HepG2 (cell line): ENCODE measurements around the gene CCDC83. TPM values are rescaled to one million over a fixed set of nuclear protein-coding genes. Genes with fewer than 3 reads are reported as not detected.

Experiments used
- ATAC-seq: fragments of 200-7000 bp; cut with Tn5 transposase; 3 replicates; pipeline ENCODE4 v1.9.1; 2020; ENCODE audit warnings: mild to moderate bottlenecking, moderate library complexity
- BruUV-seq: library from RNA; stranded (reverse); fragments of 400-500 nt; replicated peaks from 2 replicates; lab custom pipeline; 2021; lab: Mats Ljungman, UMichigan
- CTCF ChIA-PET: fragments of 300-600 bp; formaldehyde crosslinking; extraction: SDS; loops from one replicate; lab custom pipeline; 2021; ENCODE audit warnings: low total read pairs, inconsistent platforms, low intra/inter-chr PET ratio; lab: Yijun Ruan, JAX
- POLR2A ChIA-PET: fragments of 350-600 bp; sonication (Branson Sonifier 250); formaldehyde crosslinking; loops from one replicate; lab custom pipeline; 2020; ENCODE audit warnings: antibody characterized with exemption, inconsistent platforms; lab: Yijun Ruan, JAX
- DNase-seq: peaks from one replicate; pipeline ENCODE4 v3.0.0-alpha.2; 2015; ENCODE audit warnings: low spot score
- FAIRE-seq: peaks from 3 replicates; lab custom pipeline; 2011; peaks lifted over from hg19 to GRCh38; lab: Jason Lieb, UNC
- H2AFZ ChIP-seq: one replicate; pipeline ENCODE4 v1.6.1; 2011; ENCODE audit warnings: low read length, inconsistent platforms
- H3K27ac ChIP-seq: fragments of 300-600 bp; 3 replicates; pipeline ENCODE4 v1.8.0; 2011; ENCODE audit warnings: mixed run types, mild to moderate bottlenecking, mixed read lengths, low read length, inconsistent platforms; ENCODE audit not compliant: insufficient read depth; ENCODE audit errors: extremely low read length
- H3K27me3 ChIP-seq, 2 experiments: fragments of 200-600 bp in 1 of 2; 2 replicates in 1 of 2; 3 replicates in 1 of 2; pipeline versions ENCODE4 v1.6.0 to v1.8.0; 2011; ENCODE audit warnings: low read length in 2 of 2, mild to moderate bottlenecking in 2 of 2, moderate library complexity in 2 of 2, inconsistent platforms in 1 of 2; ENCODE audit not compliant: insufficient read depth in 2 of 2, control insufficient read depth in 1 of 2
- H3K36me3 ChIP-seq, 2 experiments: fragments of 200-600 bp in 1 of 2; replicated peaks in 1 of 2; 2 replicates in 1 of 2; 3 replicates in 1 of 2; pipeline versions ENCODE4 v1.5.1 to v1.8.0; 2011; ENCODE audit warnings: low read length in 2 of 2, inconsistent platforms in 1 of 2; ENCODE audit not compliant: insufficient read depth in 2 of 2, control insufficient read depth in 1 of 2
- H3K4me1 ChIP-seq: 2 replicates; pipeline ENCODE4 v1.5.1; 2012; ENCODE audit warnings: low read length, inconsistent platforms; ENCODE audit not compliant: insufficient read depth
- H3K4me2 ChIP-seq: 2 replicates; pipeline ENCODE4 v1.6.0; 2011; ENCODE audit warnings: low read depth, low read length, inconsistent platforms
- H3K4me3 ChIP-seq, 3 experiments: fragments of 200-600 bp in 1 of 3; sonication (generic), shearing (Covaris generic) in 1 of 3; replicated peaks in 1 of 3; 2 replicates each; pipeline ENCODE4 v1.5.1; 2011 to 2016; ENCODE audit warnings: low read length in 3 of 3, inconsistent platforms in 2 of 3, low read depth in 2 of 3, mild to moderate bottlenecking in 2 of 3, control low read depth in 1 of 3, mixed read lengths in 1 of 3; ENCODE audit not compliant: insufficient read depth in 1 of 3
- H3K79me2 ChIP-seq: one replicate; pipeline ENCODE4 v1.6.1; 2011; ENCODE audit warnings: low read length, inconsistent platforms; ENCODE audit not compliant: insufficient read depth
- H3K9ac ChIP-seq: 2 replicates; pipeline ENCODE4 v1.6.0; 2011; ENCODE audit warnings: mild to moderate bottlenecking, low read depth, low read length, inconsistent platforms; ENCODE audit not compliant: insufficient read depth
- H3K9me3 ChIP-seq: 2 replicates; pipeline ENCODE4 v1.5.1; 2012; ENCODE audit warnings: mild to moderate bottlenecking, low read length
- H4K20me1 ChIP-seq: 2 replicates; pipeline ENCODE4 v1.6.0; 2011; ENCODE audit warnings: inconsistent platforms, mild to moderate bottlenecking, low read length, moderate library complexity; ENCODE audit not compliant: insufficient read depth
- ASH2L ChIP-seq: fragments of 300-600, 200-600 bp; sonication (generic); IDR thresholded peaks from 2 replicates; pipeline ENCODE4 v1.7.0; 2017; ENCODE audit warnings: low read depth, mild to moderate bottlenecking, moderate library complexity, mixed read lengths, low read length; ENCODE audit not compliant: insufficient read length
- CHD2 ChIP-seq: IDR thresholded peaks from 2 replicates; pipeline ENCODE4 v1.6.1; 2011; ENCODE audit warnings: low read depth, low read length, improper control_type of control experiment
- ELK4 ChIP-seq: sonication (generic); formaldehyde crosslinking; IDR thresholded peaks from 2 replicates; pipeline ENCODE4 v1.9.0; 2021; ENCODE audit warnings: missing genetic modification reagents, borderline replicate concordance
- HMG20A ChIP-seq: IDR thresholded peaks from 2 replicates; pipeline ENCODE4 v1.6.1; 2016; ENCODE audit warnings: borderline replicate concordance
- HOMEZ ChIP-seq: IDR thresholded peaks from 2 replicates; pipeline ENCODE4 v1.6.1; 2016; ENCODE audit warnings: low read depth
- MAFG ChIP-seq: sonication (generic); formaldehyde crosslinking; IDR thresholded peaks from 2 replicates; pipeline ENCODE4 v1.5.1; 2020; ENCODE audit warnings: mild to moderate bottlenecking, missing genetic modification reagents
- MIXL1 ChIP-seq: IDR thresholded peaks from 2 replicates; pipeline ENCODE4 v1.6.1; 2016
- NFE2 ChIP-seq: sonication (generic); formaldehyde crosslinking; IDR thresholded peaks from 2 replicates; pipeline ENCODE4 v1.4.0; 2020; ENCODE audit warnings: missing genetic modification reagents
- PITX1 ChIP-seq: sonication (generic); formaldehyde crosslinking; IDR thresholded peaks from 2 replicates; pipeline ENCODE4 v1.5.1; 2020; ENCODE audit warnings: mild to moderate bottlenecking, missing genetic modification reagents
- ZC3H4 ChIP-seq: sonication (generic); formaldehyde crosslinking; IDR thresholded peaks from 2 replicates; pipeline ENCODE4 v1.4.0; 2020; ENCODE audit warnings: missing genetic modification reagents, borderline replicate concordance
- ZNF281 ChIP-seq: sonication (generic); formaldehyde crosslinking; IDR thresholded peaks from 2 replicates; pipeline ENCODE4 v1.4.0; 2020; ENCODE audit warnings: missing genetic modification reagents, borderline replicate concordance
- ZNF354B ChIP-seq: sonication (generic); formaldehyde crosslinking; IDR thresholded peaks from 2 replicates; pipeline ENCODE4 v1.8.0; 2022; ENCODE audit warnings: mild to moderate bottlenecking, missing genetic modification reagents
- ZNF383 ChIP-seq: sonication (generic); formaldehyde crosslinking; IDR thresholded peaks from 2 replicates; pipeline ENCODE4 v1.4.0; 2020; ENCODE audit warnings: missing genetic modification reagents, mild to moderate bottlenecking, borderline replicate concordance
- ZNF512 ChIP-seq: sonication (generic); formaldehyde crosslinking; IDR thresholded peaks from 2 replicates; pipeline ENCODE4 v1.4.0; 2020; ENCODE audit warnings: mild to moderate bottlenecking, missing genetic modification reagents
- ZNF615 ChIP-seq: sonication (generic); formaldehyde crosslinking; IDR thresholded peaks from 2 replicates; pipeline ENCODE4 v1.5.0; 2020; ENCODE audit warnings: mild to moderate bottlenecking, missing genetic modification reagents, borderline replicate concordance
- WGBS: methylation state at CpG from one replicate; pipeline ENCODE4 v1.1.6; 2017; ENCODE audit warnings: low lambda C conversion rate; 5-methylcytosine and 5-hydroxymethylcytosine counted together
- in situ Hi-C: cut with HindIII; loops from 2 replicates; pipeline ENCODE4 v1.10.0; 2017; ENCODE audit warnings: low pct_unique_long_range_greater_than_20kb; ENCODE audit not compliant: extremely low pct_ligation_motif_present
- intact Hi-C: fragments of 100-400 bp; cut with micrococcal nuclease; formaldehyde crosslinking; loops from one replicate; pipeline ENCODE4 v1.10.0; 2022; ENCODE audit not compliant: unreplicated experiment
- polyA plus RNA-seq, 8 experiments: library from polyadenylated mRNA; depleted of rRNA in 3 of 8; stranded (reverse) in 7 of 8; unstranded in 1 of 8; fragments of >200 nt; fragmentation: Illumina TruSeq in 4 of 8; extraction: Trizol in 4 of 8; gene quantifications; 2 replicates each; pipeline versions ENCODE4 v1.2.1 to v1.2.3, GENCODE V29; 2011 to 2016; ENCODE audit warnings: low read depth in 4 of 8, missing spikeins in 1 of 8, mixed read lengths in 1 of 8; ENCODE audit not compliant: insufficient read depth in 1 of 8
- total RNA-seq, 5 experiments: library from RNA; depleted of rRNA; stranded (reverse); fragments of >200 nt; fragmentation: Illumina TruSeq; extraction: Trizol; gene quantifications; 2 replicates each; pipeline ENCODE4 v1.2.3, GENCODE V29; 2016; ENCODE audit warnings: low read depth in 1 of 5

CCDC83 gene
- total and polyA plus RNA-seq, 2 of the 13 experiments (the other 11 are each of a cell fraction or from before 2014, with no cell fraction given) = not detected

- TF ChIP-seq HMG20A (CRISPR knock-in tag) (no peak), ASH2L (no peak), PITX1 (CRISPR knock-in tag) (no peak)
Measured at GRCh38 chr11:85854212-85854556, 999 bp upstream of the CCDC83 start (continued).

- DNase-seq (peak; percentile 84), FAIRE-seq (peak; percentile 58), ATAC-seq (peak; percentile 100)
- H3K27ac ChIP-seq = peak overlapping the region; percentile 72
- POLR2A ChIA-PET = interaction anchor here (0.6 to 1.5 kb wide), 11 partner anchors 9 to 434 kb away, joined by 3 to 11 read pairs (median 4); partner anchors contain the start of genes PICALM and TMEM126B
- H3K9ac ChIP-seq = peak overlapping the region; percentile 78
- no peaks in the 10 kb centered on the region for H3K79me2 ChIP-seq
- H3K4me3 ChIP-seq = peak overlapping the region; percentile 63 to 85 (median 73)
- H2AFZ ChIP-seq = peak overlapping the region; percentile 91
- intact Hi-C loops = loop anchor here (1.0 to 10.0 kb wide), 7 partner anchors 76 to 438 kb away; no protein-coding TSS in a partner anchor
- 5% methylated on average over 34 of the region's 62 CpGs for WGBS
- no peaks in the 10 kb centered on the region for H4K20me1 ChIP-seq
- CTCF ChIA-PET = interaction anchor here (1.3 to 1.4 kb wide), 3 partner anchors 339 to 437 kb away, joined by 6 to 8 read pairs (median 7); no protein-coding TSS in a partner anchor
- peaks cover 10% of the 10 kb centered on the region for H3K4me1 ChIP-seq
- in situ Hi-C loops = loop anchor here (5.0 to 10.0 kb wide), 2 partner anchors 350 to 438 kb away; no protein-coding TSS in a partner anchor
- BruUV-seq = no TSS peak
- no peaks in the 10 kb centered on the region for H3K9me3 ChIP-seq
- H3K36me3 ChIP-seq = no peaks in the 10 kb centered on the region
- no peaks in the 10 kb centered on the region; a peak in 1 of 5 replicates for H3K27me3 ChIP-seq
- H3K4me2 ChIP-seq = peak overlapping the region; percentile 95
- TF ChIP-seq ZNF512 (CRISPR knock-in tag) = peak; percentile 84; the same call in 1 of the 2 replicates
- TF ChIP-seq MAFG (CRISPR knock-in tag) = no peak
- TF ChIP-seq CHD2 = peak; percentile 71
- no peak for TF ChIP-seq ZNF354B (CRISPR knock-in tag)
- TF ChIP-seq MIXL1 = peak; percentile 79
- TF ChIP-seq NFE2 (CRISPR knock-in tag) = no peak
- no peak for TF ChIP-seq ZNF615 (CRISPR knock-in tag)
- no peak for TF ChIP-seq ELK4 (CRISPR knock-in tag)
- TF ChIP-seq HOMEZ (CRISPR knock-in tag) = peak; percentile 44; the same call in 1 of the 2 replicates
- TF ChIP-seq ZNF383 (CRISPR knock-in tag) = no peak
- TF ChIP-seq ZNF281 (CRISPR knock-in tag) = no peak
- TF ChIP-seq ZC3H4 (CRISPR knock-in tag) = no peak
Measured at GRCh38 chr11:85854557-85855340, 434 bp upstream of the CCDC83 start.
